Thymus (tissue), 11 donors: ENCODE data around the gene MAP6. TPM values are rescaled to one million over a fixed set of nuclear protein-coding genes. Genes with fewer than 3 reads are reported as not detected.

Experiments
- DNase-seq, 9 donors: peaks; one replicate each; pipeline ENCODE4 v3.0.0-alpha.2; 2013; ENCODE audit warnings: low spot score in 9 of 9, low read depth in 6 of 9, missing footprints in 1 of 9
- H3K27ac ChIP-seq, 2 donors: one replicate each; pipeline ENCODE4 v1.5.1; 2013; ENCODE audit warnings: control low read depth in 1 of 2, low read depth in 1 of 2, low read length in 1 of 2, mild to moderate bottlenecking in 1 of 2, moderate library complexity in 1 of 2
- H3K27me3 ChIP-seq, 2 donors: one replicate each; pipeline ENCODE4 v1.5.1; 2013; ENCODE audit warnings: low read length in 1 of 2; ENCODE audit not compliant: control insufficient read depth in 2 of 2, insufficient read depth in 1 of 2
- H3K36me3 ChIP-seq, 2 donors: one replicate each; pipeline ENCODE4 v1.5.1; 2013; ENCODE audit warnings: low read length in 1 of 2, mild to moderate bottlenecking in 1 of 2, moderate library complexity in 1 of 2; ENCODE audit not compliant: control insufficient read depth in 2 of 2, insufficient read depth in 2 of 2
- H3K4me1 ChIP-seq, 2 donors: one replicate each; pipeline ENCODE4 v1.5.1; 2013; ENCODE audit warnings: low read length in 2 of 2; ENCODE audit not compliant: control insufficient read depth in 2 of 2, insufficient read depth in 2 of 2
- H3K4me3 ChIP-seq, 2 donors: one replicate each; pipeline ENCODE4 v1.5.1; 2013; ENCODE audit warnings: low read length in 2 of 2, control low read depth in 1 of 2, mild to moderate bottlenecking in 1 of 2
- H3K9me3 ChIP-seq, 2 donors: one replicate each; pipeline ENCODE4 v1.5.1; 2013; ENCODE audit warnings: low read length in 1 of 2, mild to moderate bottlenecking in 1 of 2; ENCODE audit not compliant: control insufficient read depth in 2 of 2, insufficient read depth in 1 of 2
- WGBS: extraction: QIAGEN DNeasy Blood & Tissue Kit; methylation state at CpG from one replicate; pipeline ENCODE4 v1.1.7; 2013; 5-methylcytosine and 5-hydroxymethylcytosine counted together
- polyA plus RNA-seq: library from polyadenylated mRNA; stranded (reverse); fragments of 200-250 nt; gene quantifications from one replicate; pipeline ENCODE4 v1.2.3, GENCODE V29; 2013
- total RNA-seq: library from RNA; stranded (reverse); fragments of 120-200 nt; gene quantifications from one replicate; pipeline ENCODE4 v1.2.4, GENCODE V29; 2013
- donor health status: healthy.

MAP6 gene
- total and polyA plus RNA-seq, 2 donors: 1.3 TPM

- Histone ChIP-seq H3K4me3 (no peak overlapping the region), H3K4me1 (peaks cover 0 to 5% of the 10 kb centered on the region in 2 donors), H3K27me3 (peaks cover 0 to 4% of the 10 kb centered on the region in 2 donors), H3K36me3 (no peaks in the 10 kb centered on the region), H3K27ac (no peak overlapping the region), H3K9me3 (no peaks in the 10 kb centered on the region)
- DNase-seq: peak in 4 of 9 donors; percentile 2 to 32 (median 9)
- 38% methylated on average over 4 of the region's 4 CpGs for WGBS
Observed at GRCh38 chr11:75639762-75640181, 29.1 kb downstream of the MAP6 start.

GRCh38 chr11:75637998-75638397 lies 30.8 kb downstream of the MAP6 start:
- DNase-seq: no peak
- H3K36me3 ChIP-seq: no peaks in the 10 kb centered on the region
- peaks cover 0 to 5% of the 10 kb centered on the region in 2 donors for H3K4me1 ChIP-seq
- 98% methylated on average over 1 of the region's 1 CpG for WGBS
- H3K27me3 ChIP-seq: peaks cover 0 to 7% of the 10 kb centered on the region in 2 donors
- no peak overlapping the region for H3K4me3 ChIP-seq
- no peak overlapping the region for H3K27ac ChIP-seq
- H3K9me3 ChIP-seq: no peaks in the 10 kb centered on the region

GRCh38 chr11:75635066-75635862 lies 33.6 kb downstream of the MAP6 start:
- Histone ChIP-seq H3K4me1 (peaks cover 0 to 5% of the 10 kb centered on the region in 2 donors), H3K9me3 (no peaks in the 10 kb centered on the region), H3K27ac (peak overlapping the region in 1 of 2 donors; percentile 9), H3K4me3 (no peak overlapping the region), H3K36me3 (no peaks in the 10 kb centered on the region), H3K27me3 (peaks cover 0 to 7% of the 10 kb centered on the region in 2 donors)
- no peak for DNase-seq
- 79% methylated on average over 16 of the region's 16 CpGs for WGBS

- Histone ChIP-seq H3K27ac (no peak overlapping the region), H3K9me3 (no peaks in the 10 kb centered on the region), H3K27me3 (peaks cover 0 to 7% of the 10 kb centered on the region in 2 donors), H3K36me3 (no peaks in the 10 kb centered on the region), H3K4me3 (no peak overlapping the region), H3K4me1 (no peaks in the 10 kb centered on the region)
- 96% methylated on average over 8 of the region's 8 CpGs for WGBS
- no peak for DNase-seq
Observed at GRCh38 chr11:75633409-75634066, 35.3 kb downstream of the MAP6 start.

- no peak overlapping the region for H3K27ac ChIP-seq
Observed at GRCh38 chr11:75632962-75633361, 35.9 kb downstream of the MAP6 start.

GRCh38 chr11:75632450-75632849 lies 36.4 kb downstream of the MAP6 start:
- no peaks in the 10 kb centered on the region for H3K36me3 ChIP-seq
- no peak overlapping the region for H3K27ac ChIP-seq
- 98% methylated on average over 2 of the region's 2 CpGs for WGBS
- no peak overlapping the region for H3K4me3 ChIP-seq
- H3K9me3 ChIP-seq: no peaks in the 10 kb centered on the region
- DNase-seq: no peak
- H3K4me1 ChIP-seq: no peaks in the 10 kb centered on the region
- H3K27me3 ChIP-seq: peaks cover 0 to 7% of the 10 kb centered on the region in 2 donors

More at GRCh38 chr11:75632962-75633361, 35.9 kb downstream of the MAP6 start:
- no peaks in the 10 kb centered on the region for H3K4me1 ChIP-seq
- H3K27me3 ChIP-seq: peaks cover 0 to 8% of the 10 kb centered on the region in 2 donors
- H3K9me3 ChIP-seq: no peaks in the 10 kb centered on the region
- WGBS: 95% methylated on average over 2 of the region's 2 CpGs
- no peak for DNase-seq
- H3K4me3 ChIP-seq: no peak overlapping the region
- H3K36me3 ChIP-seq: no peaks in the 10 kb centered on the region

GRCh38 chr11:75631086-75631730 lies 37.6 kb downstream of the MAP6 start:
- H3K27ac ChIP-seq: no peak overlapping the region
- no peaks in the 10 kb centered on the region for H3K4me1 ChIP-seq
- no peak overlapping the region for H3K4me3 ChIP-seq
- DNase-seq: no peak
- WGBS: 57% methylated on average over 2 of the region's 2 CpGs
- no peaks in the 10 kb centered on the region for H3K36me3 ChIP-seq
- no peaks in the 10 kb centered on the region for H3K9me3 ChIP-seq
- H3K27me3 ChIP-seq: peaks cover 0 to 7% of the 10 kb centered on the region in 2 donors

- Histone ChIP-seq H3K36me3 (no peaks in the 10 kb centered on the region), H3K4me1 (no peaks in the 10 kb centered on the region), H3K27ac (no peak overlapping the region), H3K27me3 (peaks cover 0 to 3% of the 10 kb centered on the region in 2 donors), H3K4me3 (no peak overlapping the region), H3K9me3 (no peaks in the 10 kb centered on the region)
- DNase-seq: no peak
- WGBS: 93% methylated on average over 11 of the region's 11 CpGs
Observed at GRCh38 chr11:75627906-75628668, 40.8 kb downstream of the MAP6 start.
